ENCODE measurements around the gene DAPK3.
A peak's percentile ranks its signal among the peaks of the same experiment; 100 is the strongest.

The DAPK3 gene

GRCh38 chr19:3970808-3971598, at the start of gene DAPK3:
Gene DAPK3, minus strand, starts transcription at chr19:3971099. Its CDS starts 1,364 bp downstream, at chr19:3969735.
- DNase-seq (ENCODE audit: low read depth): peak; percentile 99
- no peak for TF ChIP-seq CTCF (conservative IDR thresholded peaks at IDR 0.05; ENCODE audit: low read depth, low read length)

GRCh38 chr19:4019578-4019977, 48.7 kb upstream of the DAPK3 start:
- no peak for DNase-seq (ENCODE audit: low read depth)
- no peak for TF ChIP-seq CTCF (conservative IDR thresholded peaks at IDR 0.05; ENCODE audit: low read depth, low read length)
- H3K4me3 ChIP-seq (ENCODE audit: low read depth, low read length): no peak overlapping the region

More at GRCh38 chr19:3970808-3971598, at the start of gene DAPK3:
- peak within 1 kb of the TSS; percentile 97 for H3K4me3 ChIP-seq (ENCODE audit: low read depth, low read length)

GRCh38 chr19:4018775-4019504, 48.0 kb upstream of the DAPK3 start:
- DNase-seq (ENCODE audit: low read depth): no peak
- TF ChIP-seq CTCF (conservative IDR thresholded peaks at IDR 0.05; ENCODE audit: low read depth, low read length): no peak
- no peak overlapping the region for H3K4me3 ChIP-seq (ENCODE audit: low read depth, low read length)

- H3K4me3 ChIP-seq (ENCODE audit: low read depth, low read length): no peak overlapping the region
- DNase-seq (ENCODE audit: low read depth): no peak
- TF ChIP-seq CTCF (conservative IDR thresholded peaks at IDR 0.05; ENCODE audit: low read depth, low read length): no peak
Observed at GRCh38 chr19:4018140-4018613, 47.3 kb upstream of the DAPK3 start.

GRCh38 chr19:4016903-4017638, 46.2 kb upstream of the DAPK3 start:
- no peak overlapping the region for H3K4me3 ChIP-seq (ENCODE audit: low read depth, low read length)
- no peak for DNase-seq (ENCODE audit: low read depth)
- TF ChIP-seq CTCF (conservative IDR thresholded peaks at IDR 0.05; ENCODE audit: low read depth, low read length): no peak

- no peak for DNase-seq (ENCODE audit: low read depth)
- no peak overlapping the region for H3K4me3 ChIP-seq (ENCODE audit: low read depth, low read length)
- no peak for TF ChIP-seq CTCF (conservative IDR thresholded peaks at IDR 0.05; ENCODE audit: low read depth, low read length)
Observed at GRCh38 chr19:4016486-4016885, 45.6 kb upstream of the DAPK3 start.

Data from choroid plexus epithelial cell (primary cell).